Ishikawa (cell line): ENCODE measurements around the gene BCL2A1.

Experiments used
- CEBPB ChIP-seq: IDR thresholded peaks from 2 replicates; pipeline ENCODE4 v1.6.1; 2012
- CREB1 ChIP-seq: IDR thresholded peaks from 2 replicates; pipeline ENCODE4 v1.6.1; 2012; ENCODE audit warnings: low read depth
- EGR1 ChIP-seq: IDR thresholded peaks from 2 replicates; pipeline ENCODE4 v1.6.1; 2012
- EP300 ChIP-seq: IDR thresholded peaks from 2 replicates; pipeline ENCODE4 v1.6.1; 2012; ENCODE audit warnings: borderline replicate concordance
- FOXM1 ChIP-seq: IDR thresholded peaks from 2 replicates; pipeline ENCODE4 v1.6.1; 2012; ENCODE audit warnings: low read depth, borderline replicate concordance
- MAX ChIP-seq: IDR thresholded peaks from 2 replicates; pipeline ENCODE4 v1.6.1; 2012
- NFIC ChIP-seq: IDR thresholded peaks from 2 replicates; pipeline ENCODE4 v1.6.1; 2012
- RAD21 ChIP-seq: IDR thresholded peaks from 2 replicates; pipeline ENCODE4 v1.6.1; 2012; ENCODE audit warnings: low read depth
- TAF1 ChIP-seq: IDR thresholded peaks from 2 replicates; pipeline ENCODE4 v1.6.1; 2012; ENCODE audit warnings: low read depth, mild to moderate bottlenecking
- TCF12 ChIP-seq: IDR thresholded peaks from 2 replicates; pipeline ENCODE4 v1.6.1; 2012; ENCODE audit warnings: low read depth
- TEAD4 ChIP-seq: IDR thresholded peaks from 2 replicates; pipeline ENCODE4 v1.6.1; 2012
- YY1 ChIP-seq: IDR thresholded peaks from 2 replicates; pipeline ENCODE4 v1.6.1; 2012; ENCODE audit warnings: low read depth
- ZBTB7A ChIP-seq: IDR thresholded peaks from 2 replicates; pipeline ENCODE4 v1.6.1; 2012; ENCODE audit warnings: low read depth
- TF ChIP-seq, protein P1 (sequence below): IDR thresholded peaks from 2 replicates; pipeline ENCODE4 v1.6.1; 2012
- TF ChIP-seq, protein P2 (sequence below): IDR thresholded peaks from 2 replicates; pipeline ENCODE4 v1.6.1; 2012; ENCODE audit warnings: low read depth, mild to moderate bottlenecking

Gene BCL2A1

DNA sequence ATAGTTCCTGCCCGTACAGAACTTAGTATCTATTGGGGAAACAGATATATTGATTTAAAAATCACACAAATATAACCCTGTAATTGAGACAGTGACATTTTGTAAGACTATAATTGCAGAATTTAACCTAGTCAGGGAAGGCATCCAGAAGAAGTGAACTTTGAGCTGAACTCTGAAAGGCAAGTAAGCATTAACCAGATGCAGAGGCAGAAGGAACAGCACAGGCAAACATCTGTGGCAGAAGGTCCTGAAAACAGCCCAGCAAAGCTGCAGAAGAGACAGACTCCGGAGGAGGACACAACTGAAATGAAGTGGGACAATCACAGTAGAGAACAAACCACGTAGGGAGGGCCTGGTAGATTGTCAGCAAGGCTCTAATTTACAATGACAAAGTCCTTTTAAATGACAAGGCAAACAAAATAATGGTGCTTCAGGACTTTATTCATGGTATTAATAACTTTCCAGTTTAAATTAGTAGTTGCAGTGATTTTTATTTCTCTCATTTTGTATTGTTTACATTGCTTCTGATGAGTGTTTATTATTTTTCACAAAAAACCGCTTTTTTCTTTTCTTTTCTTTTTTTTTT, 14.5 kb downstream of the BCL2A1 start:
- TF ChIP-seq, protein P1, sequence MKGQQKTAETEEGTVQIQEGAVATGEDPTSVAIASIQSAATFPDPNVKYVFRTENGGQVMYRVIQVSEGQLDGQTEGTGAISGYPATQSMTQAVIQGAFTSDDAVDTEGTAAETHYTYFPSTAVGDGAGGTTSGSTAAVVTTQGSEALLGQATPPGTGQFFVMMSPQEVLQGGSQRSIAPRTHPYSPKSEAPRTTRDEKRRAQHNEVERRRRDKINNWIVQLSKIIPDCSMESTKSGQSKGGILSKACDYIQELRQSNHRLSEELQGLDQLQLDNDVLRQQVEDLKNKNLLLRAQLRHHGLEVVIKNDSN = no peak
- TF ChIP-seq CREB1 (no peak), MAX (no peak), EP300 (no peak), TCF12 (no peak), EGR1 (no peak), CEBPB (no peak), YY1 (no peak), ZBTB7A (no peak), TAF1 (no peak), FOXM1 (no peak), RAD21 (no peak), NFIC (no peak), TEAD4 (no peak)
- TF ChIP-seq, protein P2, sequence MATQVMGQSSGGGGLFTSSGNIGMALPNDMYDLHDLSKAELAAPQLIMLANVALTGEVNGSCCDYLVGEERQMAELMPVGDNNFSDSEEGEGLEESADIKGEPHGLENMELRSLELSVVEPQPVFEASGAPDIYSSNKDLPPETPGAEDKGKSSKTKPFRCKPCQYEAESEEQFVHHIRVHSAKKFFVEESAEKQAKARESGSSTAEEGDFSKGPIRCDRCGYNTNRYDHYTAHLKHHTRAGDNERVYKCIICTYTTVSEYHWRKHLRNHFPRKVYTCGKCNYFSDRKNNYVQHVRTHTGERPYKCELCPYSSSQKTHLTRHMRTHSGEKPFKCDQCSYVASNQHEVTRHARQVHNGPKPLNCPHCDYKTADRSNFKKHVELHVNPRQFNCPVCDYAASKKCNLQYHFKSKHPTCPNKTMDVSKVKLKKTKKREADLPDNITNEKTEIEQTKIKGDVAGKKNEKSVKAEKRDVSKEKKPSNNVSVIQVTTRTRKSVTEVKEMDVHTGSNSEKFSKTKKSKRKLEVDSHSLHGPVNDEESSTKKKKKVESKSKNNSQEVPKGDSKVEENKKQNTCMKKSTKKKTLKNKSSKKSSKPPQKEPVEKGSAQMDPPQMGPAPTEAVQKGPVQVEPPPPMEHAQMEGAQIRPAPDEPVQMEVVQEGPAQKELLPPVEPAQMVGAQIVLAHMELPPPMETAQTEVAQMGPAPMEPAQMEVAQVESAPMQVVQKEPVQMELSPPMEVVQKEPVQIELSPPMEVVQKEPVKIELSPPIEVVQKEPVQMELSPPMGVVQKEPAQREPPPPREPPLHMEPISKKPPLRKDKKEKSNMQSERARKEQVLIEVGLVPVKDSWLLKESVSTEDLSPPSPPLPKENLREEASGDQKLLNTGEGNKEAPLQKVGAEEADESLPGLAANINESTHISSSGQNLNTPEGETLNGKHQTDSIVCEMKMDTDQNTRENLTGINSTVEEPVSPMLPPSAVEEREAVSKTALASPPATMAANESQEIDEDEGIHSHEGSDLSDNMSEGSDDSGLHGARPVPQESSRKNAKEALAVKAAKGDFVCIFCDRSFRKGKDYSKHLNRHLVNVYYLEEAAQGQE = no peak

DNA sequence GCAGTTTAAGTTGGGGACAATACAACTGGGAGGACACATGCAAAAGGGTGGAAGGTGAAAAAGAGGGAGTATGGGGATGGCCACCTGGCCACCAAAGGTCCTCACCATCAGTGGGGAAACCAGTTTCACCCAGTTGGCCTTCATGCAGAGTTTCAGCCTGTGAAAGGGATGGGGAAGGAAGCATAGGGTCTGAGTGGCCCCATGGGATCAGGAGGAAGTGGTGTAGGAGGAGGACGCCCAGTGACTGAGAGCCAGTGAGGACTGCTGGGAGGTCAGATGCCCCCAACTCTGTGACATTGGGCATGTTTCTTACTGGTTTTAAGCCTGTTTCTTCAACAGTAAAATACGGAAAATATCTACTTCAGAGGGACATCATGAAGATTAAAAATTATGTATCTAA, 16.3 kb downstream of the BCL2A1 start:
- no peak for TF ChIP-seq ZBTB7A
- no peak for TF ChIP-seq TEAD4
- no peak for TF ChIP-seq TAF1
- no peak for TF ChIP-seq MAX

DNA sequence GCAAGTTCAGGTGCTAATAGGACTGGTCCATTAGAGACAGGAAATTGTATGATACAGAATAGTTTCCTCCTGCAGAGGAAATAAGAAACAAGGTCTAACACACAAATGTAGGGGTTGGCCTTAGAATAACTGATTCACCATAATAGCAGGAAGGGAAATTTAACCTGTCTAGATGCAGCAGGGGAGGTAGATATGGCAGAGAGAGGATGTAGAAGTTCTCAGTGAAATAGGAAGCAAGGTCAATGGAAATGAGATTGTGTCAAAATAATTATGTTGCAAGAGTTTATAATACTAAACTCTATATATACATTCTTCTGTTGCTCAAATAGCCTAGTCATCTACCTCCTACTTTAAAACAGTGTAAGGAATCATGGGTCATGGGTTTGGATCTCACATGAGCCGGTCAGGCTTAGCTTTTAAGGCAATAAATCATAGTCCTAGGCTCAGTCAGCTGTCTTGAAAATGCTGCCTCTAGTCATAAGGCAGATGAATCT, 17.0 kb downstream of the BCL2A1 start:
- no peak for TF ChIP-seq YY1
- no peak for TF ChIP-seq TAF1

DNA sequence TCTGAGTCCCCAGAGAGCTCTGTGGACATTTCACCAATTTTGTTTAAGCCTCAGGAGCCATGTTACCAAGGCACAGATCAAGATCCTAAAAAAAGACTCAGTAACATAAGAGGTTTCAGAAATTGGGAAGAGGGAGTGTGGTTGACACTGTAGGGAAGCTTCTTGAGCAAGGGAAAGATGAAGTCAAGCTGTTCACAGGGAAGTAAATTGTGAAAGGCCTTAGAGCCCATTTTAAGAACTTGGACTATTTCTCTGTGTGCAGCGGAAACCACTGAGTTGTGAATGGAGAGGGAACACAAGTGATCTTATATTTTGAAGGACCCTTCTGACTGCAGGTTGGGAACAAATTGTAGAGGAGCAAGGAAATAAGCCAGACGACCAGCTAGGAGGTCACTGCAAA, 18.7 kb downstream of the BCL2A1 start:
- TF ChIP-seq YY1 (no peak), CREB1 (no peak), FOXM1 (no peak), ZBTB7A (no peak), TCF12 (no peak)
- TF ChIP-seq, protein P2 = no peak
- TF ChIP-seq, protein P1 = no peak

DNA sequence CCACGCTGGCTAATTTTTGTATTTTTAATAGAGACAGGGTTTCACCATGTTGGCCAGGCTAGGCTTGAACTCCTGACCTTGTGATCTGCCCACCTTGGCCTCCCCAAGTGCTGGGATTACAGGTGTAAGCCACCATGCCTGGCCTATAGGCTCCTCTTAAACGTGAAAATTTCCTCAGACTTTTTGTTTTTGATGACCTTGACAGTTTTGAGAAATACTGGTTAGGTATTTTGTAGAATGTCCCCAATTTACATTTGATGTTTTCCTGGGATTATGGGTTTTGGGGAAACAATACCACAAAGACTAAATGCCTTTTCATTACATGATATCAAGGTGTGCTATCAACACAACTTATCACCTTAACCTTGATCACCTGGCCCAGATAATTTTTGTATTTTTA, 20.7 kb downstream of the BCL2A1 start:
- TF ChIP-seq TCF12 (no peak), TEAD4 (no peak), NFIC (no peak), ZBTB7A (no peak), RAD21 (no peak), MAX (no peak), CREB1 (no peak), EP300 (no peak), YY1 (no peak), TAF1 (no peak), FOXM1 (no peak), EGR1 (no peak), CEBPB (no peak)
- TF ChIP-seq, protein P1 = no peak
- TF ChIP-seq, protein P2 = no peak
